ENCODE results near the gene SPRR5.
A peak's percentile ranks its signal among the peaks of the same experiment; 100 is the strongest.

Gene SPRR5

DNA sequence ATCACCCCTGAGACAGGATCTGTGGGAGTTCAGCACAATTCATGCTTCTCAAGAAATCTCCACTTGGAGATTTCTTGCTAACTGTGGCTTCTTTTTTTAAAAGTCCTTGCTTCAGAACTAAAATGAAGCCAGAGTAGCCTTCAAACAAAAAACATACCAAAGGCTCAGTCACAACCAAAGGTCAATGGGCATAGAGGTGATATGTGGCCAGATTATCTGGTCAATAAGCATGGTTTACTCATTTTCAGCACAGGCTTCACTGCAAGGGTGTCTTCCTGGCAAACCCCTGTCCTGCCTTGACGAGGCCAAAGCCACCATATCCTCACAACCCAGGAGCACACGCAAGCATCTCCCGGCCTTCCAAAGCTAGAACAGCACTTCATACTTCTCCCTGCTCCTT, 12.3 kb downstream of the SPRR5 start:
- no peak for DNase-seq (ENCODE audit: low read depth in 1 of 2, low spot score in 1 of 2)
- in situ Hi-C loops (cut with HindIII; ENCODE audit: low pct_unique_long_range_greater_than_20kb, low sequenced_read_pairs): no loop called here
- TF ChIP-seq JUND (IDR thresholded peaks at IDR 0.05; ENCODE audit: low read depth): no peak

- no peak for TF ChIP-seq JUND (IDR thresholded peaks at IDR 0.05; ENCODE audit: low read depth)
- DNase-seq (ENCODE audit: low read depth in 1 of 2, low spot score in 1 of 2): no peak
- in situ Hi-C loops (cut with HindIII; ENCODE audit: low pct_unique_long_range_greater_than_20kb, low sequenced_read_pairs): no loop called here
These were observed 12.9 kb downstream of the SPRR5 start for GRCh38 chr1:152959801-152960451.

DNA sequence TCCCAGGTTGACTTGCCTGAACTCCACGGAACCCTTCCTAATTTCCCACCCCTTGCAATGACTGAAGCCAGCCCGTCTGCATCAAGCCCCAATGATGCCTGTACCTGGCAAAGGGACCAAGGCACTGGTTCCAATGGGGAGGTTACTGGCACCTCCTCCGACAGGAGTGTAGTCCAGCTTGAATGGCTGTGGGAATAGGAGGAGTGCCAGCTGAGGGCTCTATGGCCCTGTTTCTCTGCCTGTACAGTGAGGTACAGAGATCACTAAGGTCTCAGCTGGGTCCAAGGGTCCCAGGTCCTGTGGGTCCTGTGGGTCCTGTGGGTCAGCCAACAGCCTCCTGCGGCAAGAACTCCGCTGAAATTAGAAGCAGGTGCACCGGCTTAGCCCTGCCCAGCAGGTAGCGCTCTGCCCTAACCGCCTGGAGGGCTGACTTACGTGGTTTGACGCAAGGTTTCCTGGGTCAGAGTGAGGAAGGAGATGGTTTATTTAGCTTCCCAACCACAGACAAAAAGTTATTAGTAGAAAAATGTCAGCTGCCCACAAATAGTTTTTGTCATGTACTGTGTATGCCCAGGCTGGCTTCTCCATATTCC, 13.5 kb downstream of the SPRR5 start:
- in situ Hi-C loops (cut with HindIII; ENCODE audit: low pct_unique_long_range_greater_than_20kb, low sequenced_read_pairs): no loop called here
- TF ChIP-seq JUND (IDR thresholded peaks at IDR 0.05; ENCODE audit: low read depth): no peak
- peak in 1 of 2 experiments; percentile 40 for DNase-seq (ENCODE audit: low read depth in 1 of 2, low spot score in 1 of 2)

DNA sequence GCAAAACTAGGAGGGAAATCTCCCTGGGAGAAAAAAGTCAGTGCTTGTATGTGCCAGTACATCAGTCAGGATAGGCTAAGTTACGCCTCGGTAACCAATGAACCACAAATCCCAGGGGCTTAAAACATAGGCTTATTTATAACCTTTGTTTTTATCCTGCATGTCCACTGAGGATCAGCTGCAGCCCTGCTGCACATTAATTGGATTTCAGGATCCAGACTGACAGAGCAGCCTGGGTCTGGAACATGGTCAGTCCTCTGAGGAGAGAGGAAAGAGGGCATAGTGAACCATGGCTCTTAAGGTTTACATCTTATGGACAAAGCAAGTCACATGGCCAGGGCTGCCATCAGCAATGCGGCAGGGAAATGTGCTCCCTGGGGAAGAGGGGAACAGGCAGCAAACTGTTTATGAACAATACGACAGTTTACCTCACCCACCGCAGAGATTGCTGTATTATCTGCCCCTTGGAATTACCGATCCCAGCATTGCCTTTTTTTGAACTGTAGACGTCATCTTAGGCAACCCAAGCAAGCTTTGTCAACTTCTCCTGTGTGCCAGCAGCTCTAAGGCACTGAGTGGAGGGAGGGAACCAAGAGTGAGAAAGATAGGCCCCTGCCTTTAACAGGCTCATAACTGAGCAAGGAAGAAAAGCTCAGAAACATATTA, 14.4 kb downstream of the SPRR5 start:
- TF ChIP-seq JUND (IDR thresholded peaks at IDR 0.05; ENCODE audit: low read depth): no peak
- DNase-seq (ENCODE audit: low read depth in 1 of 2, low spot score in 1 of 2): no peak
- in situ Hi-C loops (cut with HindIII; ENCODE audit: low pct_unique_long_range_greater_than_20kb, low sequenced_read_pairs): no loop called here

GRCh38 chr1:152962876-152963415, 15.9 kb downstream of the SPRR5 start:
- DNase-seq (ENCODE audit: low read depth in 1 of 2, low spot score in 1 of 2): no peak
- in situ Hi-C loops (cut with HindIII; ENCODE audit: low pct_unique_long_range_greater_than_20kb, low sequenced_read_pairs): no loop called here
- no peak for TF ChIP-seq JUND (IDR thresholded peaks at IDR 0.05; ENCODE audit: low read depth)

- in situ Hi-C loops (cut with HindIII; ENCODE audit: low pct_unique_long_range_greater_than_20kb, low sequenced_read_pairs): no loop called here
- no peak for DNase-seq (ENCODE audit: low read depth in 1 of 2, low spot score in 1 of 2)
- no peak for TF ChIP-seq JUND (IDR thresholded peaks at IDR 0.05; ENCODE audit: low read depth)
These were observed 17.5 kb downstream of the SPRR5 start for GRCh38 chr1:152964536-152964935.

GRCh38 chr1:152965853-152966252, 18.8 kb downstream of the SPRR5 start:
- no peak for DNase-seq (ENCODE audit: low read depth in 1 of 2, low spot score in 1 of 2)
- in situ Hi-C loops (cut with HindIII; ENCODE audit: low pct_unique_long_range_greater_than_20kb, low sequenced_read_pairs): no loop called here
- TF ChIP-seq JUND (IDR thresholded peaks at IDR 0.05; ENCODE audit: low read depth): no peak

- DNase-seq (ENCODE audit: low read depth in 1 of 2, low spot score in 1 of 2): no peak
- no peak for TF ChIP-seq JUND (IDR thresholded peaks at IDR 0.05; ENCODE audit: low read depth)
- in situ Hi-C loops (cut with HindIII; ENCODE audit: low pct_unique_long_range_greater_than_20kb, low sequenced_read_pairs): no loop called here
These were observed 20.2 kb downstream of the SPRR5 start for GRCh38 chr1:152967201-152967600.

DNA sequence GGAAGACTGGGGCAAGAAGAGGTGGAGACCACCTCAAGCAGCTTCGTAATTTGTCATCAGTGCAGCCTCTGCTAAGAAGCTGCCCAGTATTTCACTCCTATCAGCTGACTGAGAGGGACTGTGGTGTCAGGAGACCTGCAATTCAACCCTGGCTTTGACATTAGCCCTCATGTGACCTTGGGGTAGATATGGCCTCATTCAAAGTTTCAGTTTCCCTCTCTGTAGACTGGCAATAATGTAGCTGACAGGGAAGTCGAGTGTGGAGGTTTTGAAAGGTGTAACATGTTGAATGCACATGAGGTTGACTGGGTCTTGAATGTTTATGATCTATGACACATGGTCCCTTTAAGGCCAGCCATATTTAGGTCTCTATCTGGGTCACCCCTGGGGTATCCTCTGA, 21.2 kb downstream of the SPRR5 start:
- in situ Hi-C loops (cut with HindIII; ENCODE audit: low pct_unique_long_range_greater_than_20kb, low sequenced_read_pairs): no loop called here
- no peak for TF ChIP-seq JUND (IDR thresholded peaks at IDR 0.05; ENCODE audit: low read depth)
- DNase-seq (ENCODE audit: low read depth in 1 of 2, low spot score in 1 of 2): no peak

- DNase-seq (ENCODE audit: low read depth in 1 of 2, low spot score in 1 of 2): no peak
- in situ Hi-C loops (cut with HindIII; ENCODE audit: low pct_unique_long_range_greater_than_20kb, low sequenced_read_pairs): no loop called here
- no peak for TF ChIP-seq JUND (IDR thresholded peaks at IDR 0.05; ENCODE audit: low read depth)
These were observed 22.0 kb downstream of the SPRR5 start for GRCh38 chr1:152969036-152969435.

DNA sequence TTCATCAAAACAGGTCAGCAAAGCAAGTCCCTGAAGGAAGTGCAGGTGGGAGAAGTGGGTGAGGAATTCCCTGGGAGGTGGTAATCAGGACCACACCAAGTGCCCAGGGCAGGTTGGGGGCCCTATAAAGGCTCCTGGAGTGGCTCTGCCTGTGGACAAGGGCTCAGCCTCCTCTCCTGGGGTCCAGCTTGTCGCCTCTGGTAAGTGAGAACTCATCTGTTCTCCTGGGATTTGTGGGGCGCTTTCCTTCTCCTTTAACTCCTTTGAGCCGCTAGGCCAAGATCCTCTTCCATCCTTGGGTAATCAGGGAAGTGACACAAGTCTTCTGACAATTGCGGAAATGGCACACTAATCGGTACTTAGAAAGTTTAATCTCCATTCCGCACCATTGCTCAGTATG, 23.5 kb downstream of the SPRR5 start, which contains the start of gene SPRR4:
SPRR4 (plus strand) TSS at position 154 of the 400 bp plus-strand sequence. CDS start 1,243 bp downstream, outside the sequence.
- in situ Hi-C loops (cut with HindIII; ENCODE audit: low pct_unique_long_range_greater_than_20kb, low sequenced_read_pairs): no loop called here
- no peak for TF ChIP-seq JUND (IDR thresholded peaks at IDR 0.05; ENCODE audit: low read depth)
- DNase-seq (ENCODE audit: low read depth in 1 of 2, low spot score in 1 of 2): no peak

GRCh38 chr1:152972196-152972886, 25.3 kb downstream of the SPRR5 start:
- no peak for TF ChIP-seq JUND (IDR thresholded peaks at IDR 0.05; ENCODE audit: low read depth)
- no peak for DNase-seq (ENCODE audit: low read depth in 1 of 2, low spot score in 1 of 2)
- in situ Hi-C loops (cut with HindIII; ENCODE audit: low pct_unique_long_range_greater_than_20kb, low sequenced_read_pairs): no loop called here

Data from T47D (cell line).